ENCODE measurements around the gene ZNF425.

The ZNF425 gene

DNA sequence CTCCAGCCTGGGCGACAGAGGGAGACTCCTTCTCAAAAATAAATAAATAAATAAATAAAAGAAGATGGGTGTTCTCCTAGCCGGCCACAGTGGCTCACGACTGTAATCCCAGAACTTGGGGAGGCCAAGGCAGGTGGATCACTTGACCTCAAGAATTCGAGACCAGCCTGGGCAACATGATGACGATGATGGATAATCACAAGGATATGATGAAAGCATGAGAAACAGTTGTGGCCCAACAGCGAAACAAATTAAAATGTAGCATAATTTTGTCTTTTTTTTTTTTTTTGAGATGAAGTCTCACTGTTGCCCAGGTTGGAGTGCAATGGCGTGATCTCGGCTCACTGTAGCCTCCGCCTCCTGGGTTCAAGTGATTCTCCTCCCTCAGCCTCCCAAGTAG lies 48.5 kb downstream of the ZNF425 start:
- Histone ChIP-seq H3K4me2 (ENCODE audit: low read length) (no peak overlapping the region), H3K27ac (ENCODE audit: low read depth, low read length) (no peak overlapping the region), H4K20me1 (ENCODE audit: control insufficient read depth, insufficient read depth, low read depth, low read length) (no peaks in the 10 kb centered on the region; the same call in 1 of the 2 replicates), H3K79me2 (ENCODE audit: control insufficient read depth, low read length) (peaks cover 15% of the 10 kb centered on the region), H3F3A (ENCODE audit: control insufficient read depth, insufficient read depth) (no peaks in the 10 kb centered on the region), H3K4me1 (ENCODE audit: control insufficient read depth, low read length) (0 out of 2 replicates have a peak, but pooled peaks cover 3% of the 10 kb centered on the region), H3K9me2 (replicated peaks; ENCODE audit: control insufficient read depth, low read length) (no peaks in the 10 kb centered on the region), H3K36me3 (ENCODE audit: control insufficient read depth, low read length) (peaks cover 27% of the 10 kb centered on the region), H3K4me3 (ENCODE audit: low read length) (no peak overlapping the region), H3K9me3 (ENCODE audit: control insufficient read depth, insufficient read depth, low read length) (no peaks in the 10 kb centered on the region), H3K27me3 (ENCODE audit: control insufficient read depth, low read length) (no peaks in the 10 kb centered on the region)
- no peak for TF ChIP-seq EZH2phosphoT487 (IDR thresholded peaks at IDR 0.05; ENCODE audit: borderline replicate concordance, low read length)
- TF ChIP-seq, protein P1, sequence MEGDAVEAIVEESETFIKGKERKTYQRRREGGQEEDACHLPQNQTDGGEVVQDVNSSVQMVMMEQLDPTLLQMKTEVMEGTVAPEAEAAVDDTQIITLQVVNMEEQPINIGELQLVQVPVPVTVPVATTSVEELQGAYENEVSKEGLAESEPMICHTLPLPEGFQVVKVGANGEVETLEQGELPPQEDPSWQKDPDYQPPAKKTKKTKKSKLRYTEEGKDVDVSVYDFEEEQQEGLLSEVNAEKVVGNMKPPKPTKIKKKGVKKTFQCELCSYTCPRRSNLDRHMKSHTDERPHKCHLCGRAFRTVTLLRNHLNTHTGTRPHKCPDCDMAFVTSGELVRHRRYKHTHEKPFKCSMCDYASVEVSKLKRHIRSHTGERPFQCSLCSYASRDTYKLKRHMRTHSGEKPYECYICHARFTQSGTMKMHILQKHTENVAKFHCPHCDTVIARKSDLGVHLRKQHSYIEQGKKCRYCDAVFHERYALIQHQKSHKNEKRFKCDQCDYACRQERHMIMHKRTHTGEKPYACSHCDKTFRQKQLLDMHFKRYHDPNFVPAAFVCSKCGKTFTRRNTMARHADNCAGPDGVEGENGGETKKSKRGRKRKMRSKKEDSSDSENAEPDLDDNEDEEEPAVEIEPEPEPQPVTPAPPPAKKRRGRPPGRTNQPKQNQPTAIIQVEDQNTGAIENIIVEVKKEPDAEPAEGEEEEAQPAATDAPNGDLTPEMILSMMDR (IDR thresholded peaks at IDR 0.05; ENCODE audit: low read depth, low read length, poor library complexity, severe bottlenecking) = no peak

DNA sequence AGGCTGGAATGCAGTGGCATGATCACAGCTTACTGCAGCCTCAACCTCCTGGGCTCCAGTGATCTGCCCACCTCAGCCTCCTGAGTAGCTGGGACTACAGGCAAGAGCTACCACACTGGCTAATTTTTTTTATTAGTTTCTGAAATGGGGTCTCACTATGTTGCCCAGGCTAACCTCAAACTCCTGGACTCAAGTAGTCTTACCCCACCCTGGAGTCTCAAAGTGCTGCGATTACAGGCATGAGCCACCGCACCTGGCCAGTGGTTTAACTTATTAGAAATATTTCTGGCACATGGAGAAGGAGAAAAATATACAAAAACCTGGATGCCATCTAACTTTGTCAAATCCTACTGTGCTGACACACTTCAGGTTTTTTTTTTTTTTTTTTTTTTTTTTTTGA lies 50.8 kb downstream of the ZNF425 start:
- no peak overlapping the region for H3K4me2 ChIP-seq (ENCODE audit: low read length)
- no peak overlapping the region for H3K27ac ChIP-seq (ENCODE audit: low read depth, low read length)

DNA sequence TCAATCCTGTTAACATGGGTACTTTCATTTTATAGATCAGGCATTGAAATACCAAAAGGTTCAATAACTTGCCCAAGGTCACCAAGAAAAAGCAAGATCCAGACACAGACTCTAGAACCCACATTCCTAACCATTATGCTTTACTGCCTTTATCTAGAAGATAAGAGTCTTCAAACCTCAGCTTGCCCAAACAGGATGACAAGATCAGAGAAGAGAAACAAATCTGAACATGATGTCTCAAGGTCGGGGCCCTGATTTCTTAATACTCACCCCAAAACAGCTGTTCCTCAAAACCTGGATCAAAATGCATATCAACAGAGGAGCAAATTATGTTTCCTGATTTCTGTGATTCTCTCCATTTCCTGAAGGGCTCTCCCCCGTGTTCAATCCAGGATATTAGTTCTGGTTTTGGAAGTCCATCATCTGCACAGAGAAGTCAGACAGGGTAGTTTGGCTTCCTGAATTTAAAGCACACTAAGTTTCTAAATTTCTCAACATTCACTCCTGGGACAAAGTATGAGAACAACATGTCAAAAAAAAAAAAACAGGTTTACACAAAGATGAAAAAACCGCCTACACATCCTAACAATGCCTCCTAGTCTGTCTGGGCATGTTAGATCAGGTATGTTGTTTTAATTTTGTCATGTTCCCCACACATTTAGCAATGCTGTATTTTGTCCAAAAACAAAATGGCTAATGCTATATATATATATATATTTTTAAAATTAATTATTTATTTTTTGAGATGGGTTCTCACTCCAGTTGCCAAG lies 51.8 kb downstream of the ZNF425 start:
- H3K4me2 ChIP-seq (ENCODE audit: low read length) = no peak overlapping the region
- H4K20me1 ChIP-seq (ENCODE audit: control insufficient read depth, insufficient read depth, low read depth, low read length) = no peaks in the 10 kb centered on the region; the same call in 1 of the 2 replicates
- peaks cover 3% of the 10 kb centered on the region; the same call in 1 of the 2 replicates for H3K79me2 ChIP-seq (ENCODE audit: control insufficient read depth, low read length)
- no peak overlapping the region for H3K27ac ChIP-seq (ENCODE audit: low read depth, low read length)
- TF ChIP-seq EZH2phosphoT487 (IDR thresholded peaks at IDR 0.05; ENCODE audit: borderline replicate concordance, low read length) = no peak
- TF ChIP-seq, protein P1 (IDR thresholded peaks at IDR 0.05; ENCODE audit: low read depth, low read length, poor library complexity, severe bottlenecking) = no peak
- H3K27me3 ChIP-seq (ENCODE audit: control insufficient read depth, low read length) = no peaks in the 10 kb centered on the region
- H3K4me1 ChIP-seq (ENCODE audit: control insufficient read depth, low read length) = no peaks in the 10 kb centered on the region; the same call in 1 of the 2 replicates
- peaks cover 49% of the 10 kb centered on the region for H3K36me3 ChIP-seq (ENCODE audit: control insufficient read depth, low read length)
- no peaks in the 10 kb centered on the region for H3F3A ChIP-seq (ENCODE audit: control insufficient read depth, insufficient read depth)
- no peaks in the 10 kb centered on the region for H3K9me3 ChIP-seq (ENCODE audit: control insufficient read depth, insufficient read depth, low read length)
- H3K4me3 ChIP-seq (ENCODE audit: low read length) = no peak overlapping the region
- H3K9me2 ChIP-seq (replicated peaks; ENCODE audit: control insufficient read depth, low read length) = no peaks in the 10 kb centered on the region

More for the DNA sequence above, 50.8 kb downstream of the ZNF425 start:
- H4K20me1 ChIP-seq (ENCODE audit: control insufficient read depth, insufficient read depth, low read depth, low read length) = no peaks in the 10 kb centered on the region; the same call in 1 of the 2 replicates
- H3K9me3 ChIP-seq (ENCODE audit: control insufficient read depth, insufficient read depth, low read length) = no peaks in the 10 kb centered on the region
- no peaks in the 10 kb centered on the region for H3K9me2 ChIP-seq (replicated peaks; ENCODE audit: control insufficient read depth, low read length)
- H3K36me3 ChIP-seq (ENCODE audit: control insufficient read depth, low read length) = peaks cover 47% of the 10 kb centered on the region
- TF ChIP-seq, protein P1 (IDR thresholded peaks at IDR 0.05; ENCODE audit: low read depth, low read length, poor library complexity, severe bottlenecking) = no peak
- no peak for TF ChIP-seq EZH2phosphoT487 (IDR thresholded peaks at IDR 0.05; ENCODE audit: borderline replicate concordance, low read length)
- no peaks in the 10 kb centered on the region for H3F3A ChIP-seq (ENCODE audit: control insufficient read depth, insufficient read depth)
- H3K79me2 ChIP-seq (ENCODE audit: control insufficient read depth, low read length) = peaks cover 6% of the 10 kb centered on the region
- no peak overlapping the region for H3K4me3 ChIP-seq (ENCODE audit: low read length)
- no peaks in the 10 kb centered on the region for H3K4me1 ChIP-seq (ENCODE audit: control insufficient read depth, low read length)
- H3K27me3 ChIP-seq (ENCODE audit: control insufficient read depth, low read length) = no peaks in the 10 kb centered on the region
